Raji (cell line): ENCODE data around the gene CLTB.

ENCODE experiments used
- POLR2A ChIP-seq: IDR thresholded peaks from 2 replicates; pipeline ENCODE4 v1.6.1; 2011; ENCODE audit warnings: low read depth, low read length, control low read depth; ENCODE audit not compliant: insufficient read depth

The CLTB gene

DNA sequence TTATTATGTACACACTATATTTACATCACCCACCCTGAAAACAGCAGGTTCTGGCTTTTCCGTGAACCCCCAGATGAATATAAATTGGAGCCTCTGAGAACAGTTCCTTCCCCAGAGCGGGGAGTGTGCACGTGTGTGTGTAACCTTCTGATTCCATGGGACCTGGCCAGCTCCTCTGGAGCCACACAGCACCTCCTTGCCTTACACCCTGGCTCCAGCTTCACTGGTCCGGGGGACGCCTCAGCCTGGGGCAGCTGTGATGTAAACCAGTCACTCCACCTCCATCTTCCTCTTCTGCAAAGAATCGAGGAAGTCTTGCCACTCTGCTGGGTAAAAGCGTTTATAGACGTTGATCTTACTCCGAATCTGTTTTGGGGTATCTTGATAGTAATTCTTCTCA, 32.4 kb downstream of the CLTB start:
- no peak for TF ChIP-seq POLR2A

DNA sequence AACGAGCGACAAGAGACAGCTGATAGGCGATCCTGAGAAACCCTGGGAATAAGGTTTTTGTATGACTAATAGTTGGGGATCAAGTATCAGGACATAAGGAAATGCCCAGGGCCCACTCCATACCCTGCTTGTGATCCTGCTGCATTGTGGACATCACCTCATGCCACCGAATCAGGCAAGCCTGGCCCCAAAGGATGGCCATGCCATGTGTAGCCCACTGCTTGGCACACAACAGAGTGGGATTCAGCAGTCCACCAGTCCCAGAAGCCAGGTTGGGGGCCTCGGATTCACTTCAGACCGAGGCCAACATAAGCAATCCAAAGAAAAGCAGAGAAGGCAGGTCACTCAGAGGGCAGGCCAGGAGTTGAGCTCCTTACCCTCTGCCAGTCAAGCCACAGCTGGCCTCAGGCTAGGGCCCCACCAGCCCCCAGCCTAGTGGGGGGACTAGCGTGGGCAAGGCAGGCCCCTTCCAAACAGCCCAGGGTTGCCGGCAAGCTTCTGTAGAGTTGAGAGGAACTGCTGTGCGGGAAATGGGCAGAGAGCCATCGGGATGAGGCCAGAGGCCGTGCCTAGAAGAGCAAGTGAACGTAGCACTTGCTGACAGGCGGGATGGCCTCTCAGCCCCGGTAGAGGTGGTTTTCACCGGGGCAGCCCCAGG, 33.0 kb downstream of the CLTB start:
- no peak for TF ChIP-seq POLR2A

DNA sequence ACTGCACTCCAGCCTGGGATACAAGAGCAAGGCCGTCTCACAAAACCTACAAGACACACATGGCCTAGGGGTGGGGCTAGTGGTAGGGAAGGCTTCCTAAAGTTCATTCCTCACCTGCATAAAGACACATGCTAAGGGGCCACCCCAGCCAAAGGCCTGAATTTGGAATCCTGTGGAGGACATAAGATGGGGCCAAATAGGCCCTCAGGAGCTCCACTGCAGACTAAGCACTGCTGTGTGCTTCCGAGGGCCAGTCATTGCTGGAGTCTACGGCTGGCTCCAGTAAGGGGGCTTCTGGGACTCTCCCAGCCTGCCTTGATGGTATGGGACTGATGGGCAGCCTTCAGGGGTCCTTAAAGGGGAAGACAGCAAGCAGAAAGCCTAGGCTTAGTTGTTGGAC, 33.6 kb downstream of the CLTB start:
- no peak for TF ChIP-seq POLR2A

DNA sequence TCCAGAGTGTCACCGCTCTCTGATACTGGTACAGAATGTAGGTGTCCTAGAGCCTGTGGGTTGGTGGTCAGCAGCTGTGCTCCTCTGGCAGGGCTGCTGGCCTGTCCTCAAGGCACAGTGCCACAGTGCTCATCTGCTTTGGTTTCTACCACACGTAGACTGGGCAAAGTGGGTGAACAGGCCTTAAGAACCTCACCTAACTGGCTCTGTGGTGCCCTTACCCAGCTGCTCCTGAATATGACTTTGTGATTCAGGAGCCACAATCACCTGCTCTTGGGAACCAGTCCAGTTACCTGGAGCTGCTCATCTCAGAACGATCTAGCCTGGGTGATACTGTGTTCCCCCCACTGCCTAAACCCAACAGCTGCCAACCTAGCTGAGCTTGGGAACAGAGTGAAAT, 34.4 kb downstream of the CLTB start:
- TF ChIP-seq POLR2A: no peak

DNA sequence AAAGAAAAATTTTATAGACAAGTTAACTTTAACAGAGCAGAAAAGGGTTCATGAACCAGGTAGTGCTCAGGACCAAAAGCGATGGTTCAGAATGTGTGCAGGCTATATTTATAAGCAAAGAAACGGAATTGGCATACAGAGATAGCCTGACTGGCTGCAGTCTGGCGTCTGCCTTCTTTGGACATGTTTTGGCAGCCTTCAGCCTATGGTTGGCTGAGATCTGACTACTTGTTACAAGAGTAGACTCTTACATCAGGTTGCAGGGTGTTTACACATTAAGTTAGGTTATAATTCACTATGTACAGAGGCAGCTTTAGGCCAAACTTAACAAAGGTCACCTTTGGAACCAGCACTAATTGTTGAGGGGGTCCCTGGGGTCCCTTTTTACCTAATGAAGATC, 34.9 kb downstream of the CLTB start:
- no peak for TF ChIP-seq POLR2A

DNA sequence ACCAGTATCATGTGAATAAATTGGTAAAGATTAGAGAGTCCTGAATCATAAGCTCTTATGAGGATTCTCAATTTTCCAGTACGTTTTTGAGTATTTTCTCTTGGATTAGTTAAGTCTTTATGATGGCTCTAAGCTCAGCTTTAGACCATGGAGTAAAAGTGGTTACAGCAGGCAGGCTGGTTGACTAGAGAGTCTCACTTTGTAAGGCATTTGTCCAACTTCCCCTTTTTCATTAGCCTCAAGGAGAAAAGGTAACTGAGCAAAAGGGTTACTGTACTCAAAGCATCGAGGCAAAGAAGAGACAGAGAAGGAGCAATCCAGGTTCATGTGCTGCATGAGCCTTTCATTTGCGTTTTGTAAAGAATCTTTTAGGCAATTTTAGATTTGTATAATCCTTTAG, 36.5 kb downstream of the CLTB start:
- TF ChIP-seq POLR2A: no peak

DNA sequence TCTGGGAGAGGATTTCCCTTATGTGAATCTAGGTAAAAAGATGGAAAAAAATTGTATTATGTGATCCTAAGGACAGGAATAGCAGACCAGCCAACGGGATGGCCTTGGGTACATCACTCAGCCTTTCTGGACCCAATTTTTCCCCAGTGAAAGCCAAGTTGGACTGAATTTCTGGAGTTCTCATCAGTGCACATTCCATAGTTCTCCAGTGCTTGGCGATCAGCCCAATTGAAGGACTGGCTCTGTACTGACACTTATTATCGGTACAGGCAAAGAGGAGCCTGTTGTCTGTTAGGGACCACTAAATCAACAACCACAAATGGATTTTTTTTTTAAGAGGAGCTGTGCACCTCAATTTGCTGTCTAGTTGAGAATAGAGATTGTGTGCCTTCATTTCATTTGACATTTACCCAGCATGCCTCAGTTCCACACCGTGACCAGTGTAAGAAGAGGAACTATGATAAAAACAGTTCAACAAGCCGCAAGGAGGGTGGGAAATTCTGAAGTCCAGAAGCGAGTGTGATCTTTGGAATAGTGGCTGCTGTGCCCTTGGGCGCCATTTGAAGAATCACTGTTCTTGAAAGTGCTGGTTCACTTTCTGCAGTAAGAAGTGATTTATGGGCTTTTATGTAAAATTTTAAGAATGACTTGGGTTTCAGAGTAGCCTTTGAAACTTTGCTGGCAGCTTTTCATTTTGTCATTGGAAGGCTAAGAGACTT, 43.1 kb downstream of the CLTB start:
- TF ChIP-seq POLR2A: no peak

DNA sequence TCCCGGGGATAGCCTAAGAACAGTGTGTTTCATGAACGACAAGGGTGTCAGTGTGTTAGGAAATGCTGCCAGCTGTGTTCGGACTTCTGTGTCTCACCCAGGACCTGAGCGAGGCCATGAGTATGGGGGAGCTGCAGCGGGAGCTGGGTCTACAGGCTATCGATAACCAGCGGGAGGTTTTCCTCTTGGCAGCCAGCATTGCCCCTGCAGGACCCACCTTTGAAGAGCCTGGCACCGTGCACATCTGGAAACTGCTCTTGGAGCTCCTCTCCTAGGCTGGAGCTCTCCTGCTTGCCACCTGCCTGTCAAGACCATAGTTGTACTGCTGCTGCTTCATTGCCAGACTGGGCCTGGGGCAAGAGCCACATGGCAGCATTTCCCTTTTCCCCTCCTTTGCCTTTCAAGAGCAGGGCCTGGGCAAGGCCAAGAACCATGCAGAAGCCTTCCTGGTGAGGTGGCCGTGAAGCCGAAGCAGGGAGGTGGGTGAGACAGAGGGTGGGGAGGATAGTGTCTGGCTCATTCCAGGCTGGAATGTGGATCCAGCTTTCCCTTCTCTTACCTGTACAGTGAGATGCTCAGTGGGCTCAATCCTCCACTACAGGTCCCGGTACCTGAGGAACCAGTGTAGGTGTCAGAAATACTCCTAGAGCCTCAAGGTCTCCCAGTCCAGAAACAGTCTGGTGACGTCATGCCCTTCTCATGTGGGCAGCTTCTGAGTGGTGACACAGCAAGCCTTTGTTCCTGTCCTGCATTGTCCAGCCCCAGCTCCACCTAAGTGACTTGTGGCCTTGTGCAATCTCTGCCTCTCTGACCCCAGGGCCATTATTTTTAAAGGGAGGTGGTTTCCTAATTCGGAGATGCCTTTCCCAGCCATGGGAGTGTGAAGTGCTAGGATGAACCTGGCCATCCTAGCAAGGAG, 44.5 kb downstream of the CLTB start:
- TF ChIP-seq POLR2A: no peak

DNA sequence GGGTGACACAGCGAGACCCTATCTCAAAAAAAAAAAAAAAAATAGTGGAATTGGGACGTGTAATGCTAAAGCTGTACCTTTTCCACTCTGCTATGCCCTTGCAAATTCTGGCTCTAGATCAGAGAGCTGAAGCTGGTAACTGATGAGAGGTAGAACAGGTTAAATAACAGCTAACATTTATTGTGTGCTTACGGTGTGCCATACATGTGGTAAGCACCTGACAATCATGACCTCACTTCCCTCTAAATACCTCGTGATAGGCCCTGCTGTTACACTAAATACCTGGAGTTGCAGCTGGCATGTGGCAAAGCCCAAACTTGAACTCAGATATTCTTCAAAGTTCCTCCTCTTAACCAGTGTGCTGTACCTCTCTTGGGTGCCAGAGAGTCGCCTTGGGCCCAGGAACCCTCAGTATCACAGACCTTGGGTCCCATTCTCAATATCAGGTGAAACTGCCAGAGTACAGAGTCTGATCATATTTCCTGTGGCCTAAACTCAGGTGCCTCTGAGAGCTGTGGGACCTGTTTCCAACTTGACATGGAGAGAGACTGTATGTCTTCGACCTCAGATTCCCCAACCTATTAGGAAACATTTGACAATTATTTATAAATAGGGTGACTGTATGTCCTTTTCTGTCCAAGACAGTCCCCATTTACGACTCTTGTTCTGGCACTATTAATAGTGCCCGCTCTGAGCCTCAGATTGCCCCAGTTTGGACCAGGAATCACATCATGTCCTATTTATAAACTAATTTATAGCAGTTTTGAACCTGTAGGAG, 46.2 kb downstream of the CLTB start:
- TF ChIP-seq POLR2A: no peak

DNA sequence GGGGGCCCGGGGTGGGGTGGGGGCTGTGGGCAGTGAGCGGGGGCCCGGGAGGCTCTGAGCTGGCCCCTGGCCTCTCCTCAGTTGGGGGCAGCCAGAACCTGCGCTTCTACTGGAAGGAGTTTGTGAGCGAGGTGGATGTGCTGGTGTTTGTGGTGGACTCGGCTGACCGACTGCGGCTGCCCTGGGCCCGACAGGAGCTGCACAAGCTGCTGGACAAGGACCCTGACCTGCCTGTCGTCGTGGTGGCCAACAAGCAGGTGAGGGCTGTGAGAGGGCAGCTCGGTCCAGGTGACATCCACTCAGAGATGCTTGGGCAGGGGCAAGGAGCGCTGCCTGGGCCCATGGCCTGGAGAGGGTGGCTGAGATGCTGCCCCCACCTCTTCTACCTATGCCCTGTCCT, 47.6 kb downstream of the CLTB start:
- TF ChIP-seq POLR2A: no peak

DNA sequence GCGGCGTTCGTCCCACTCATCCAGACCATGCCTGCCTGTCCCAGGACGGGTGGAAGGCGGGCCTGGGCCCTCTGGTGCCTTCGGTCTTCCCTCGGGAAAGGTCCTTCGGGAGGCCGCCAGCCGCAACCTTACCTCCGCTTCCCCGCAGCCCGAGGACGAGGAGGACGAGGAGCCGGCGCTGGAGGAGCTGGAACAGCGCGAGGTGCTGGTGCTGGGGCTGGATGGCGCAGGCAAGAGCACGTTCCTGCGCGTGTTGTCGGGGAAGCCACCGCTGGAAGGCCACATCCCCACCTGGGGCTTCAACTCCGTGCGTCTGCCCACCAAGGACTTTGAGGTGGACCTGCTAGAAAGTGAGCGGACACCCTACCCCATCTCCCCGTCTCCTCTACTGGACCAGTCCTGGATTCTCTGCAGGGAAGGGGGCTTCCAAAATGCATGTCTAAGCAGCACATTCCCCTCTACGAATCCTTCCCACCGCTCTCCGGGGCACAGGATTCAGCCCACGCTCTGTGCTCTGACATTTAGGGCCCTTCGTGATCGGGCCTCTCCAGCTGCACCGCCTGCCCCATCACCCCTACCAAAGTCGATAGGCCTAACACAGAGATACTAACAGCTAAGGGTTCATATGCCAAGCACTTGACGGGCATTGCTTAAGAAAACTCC, 50.0 kb downstream of the CLTB start:
- TF ChIP-seq POLR2A: no peak

DNA sequence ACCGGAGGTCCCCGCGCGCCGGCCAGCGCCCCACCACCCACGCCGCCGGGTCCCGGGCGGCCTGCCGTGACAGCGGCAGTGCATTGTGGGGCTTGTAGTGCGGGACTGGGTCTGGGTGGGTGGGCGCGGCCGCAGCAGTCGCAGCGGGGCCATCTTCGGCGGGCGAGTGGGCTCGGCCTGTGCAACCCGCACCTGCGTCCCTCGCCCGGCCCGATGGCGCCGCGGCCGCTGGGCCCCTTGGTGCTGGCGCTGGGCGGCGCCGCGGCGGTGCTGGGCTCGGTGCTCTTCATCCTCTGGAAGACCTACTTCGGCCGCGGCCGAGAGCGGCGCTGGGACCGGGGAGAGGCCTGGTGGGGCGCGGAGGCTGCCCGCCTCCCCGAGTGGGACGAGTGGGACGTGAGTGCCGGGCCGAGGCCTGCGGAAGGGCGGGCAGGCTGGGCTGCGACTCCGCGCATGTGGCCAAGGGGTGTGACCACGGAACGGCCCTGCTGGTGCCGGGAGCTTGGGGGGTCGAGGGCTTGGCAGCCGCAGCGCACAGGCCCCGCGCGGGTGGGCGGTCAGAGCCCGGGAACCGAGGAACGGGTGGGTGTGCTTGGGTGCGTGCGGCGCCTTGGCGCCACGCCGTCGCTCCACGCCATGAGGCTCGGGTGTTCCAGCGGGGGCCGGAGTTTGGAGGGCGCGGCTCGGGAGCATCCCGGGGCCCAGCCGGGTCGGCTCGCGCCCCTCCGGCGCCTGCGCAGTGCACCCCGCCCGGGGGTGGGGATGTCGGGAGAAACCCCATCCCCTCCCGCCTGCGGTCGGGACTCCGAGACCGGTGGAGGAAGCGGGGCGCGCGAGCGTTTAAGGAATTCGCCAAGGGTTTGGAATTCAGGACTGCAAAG, 50.7 kb downstream of the CLTB start, which contains the start of gene ARL10:
Gene ARL10, plus strand, starts transcription at position 137 of the 881 bp plus-strand sequence. Its CDS starts 77 bp downstream, at position 214.
- no peak for TF ChIP-seq POLR2A

DNA sequence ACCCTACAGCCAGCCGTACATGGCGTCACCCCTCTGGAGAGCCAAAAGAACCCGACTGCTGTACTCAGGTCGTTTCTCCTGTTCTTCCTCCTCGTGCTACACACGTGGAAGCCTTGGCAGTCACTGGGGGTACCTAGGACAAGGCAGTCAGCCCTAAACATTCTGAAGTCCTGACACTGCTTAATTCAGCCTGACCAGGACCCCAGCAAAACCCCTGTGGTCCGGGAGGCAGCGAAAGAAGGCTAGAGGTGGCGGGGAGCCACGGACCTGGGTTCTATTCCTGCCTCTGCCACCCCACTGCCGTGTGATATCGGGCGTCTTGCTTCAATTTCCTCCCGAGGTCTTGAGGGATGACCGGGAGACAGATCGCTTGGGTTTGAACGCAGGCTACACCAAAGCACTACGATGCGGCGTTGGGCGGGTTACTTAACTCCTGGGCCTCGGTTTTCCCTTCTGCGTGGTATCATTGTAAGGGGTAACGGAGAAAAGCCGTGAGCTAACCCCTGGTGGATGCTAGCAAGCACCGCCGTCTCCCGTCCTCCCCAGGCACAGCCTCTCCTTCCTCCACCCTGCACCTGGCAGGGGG, 51.5 kb downstream of the CLTB start:
- TF ChIP-seq POLR2A: no peak
